Kidney epithelial cell (primary cell): Measurements from ENCODE around the gene DENND2D. TPM values are rescaled to one million over a fixed set of nuclear protein-coding genes. Genes with fewer than 3 reads are reported as not detected.

Experiments
- DNase-seq: peaks from one replicate; pipeline ENCODE4 v3.0.0-alpha.2; 2010; ENCODE audit warnings: low read depth
- H3K27me3 ChIP-seq: 2 replicates; pipeline ENCODE4 v1.6.0; 2011; ENCODE audit warnings: low read length; ENCODE audit not compliant: control insufficient read depth, insufficient read depth
- H3K36me3 ChIP-seq: 2 replicates; pipeline ENCODE4 v1.5.1; 2011; ENCODE audit warnings: low read length; ENCODE audit not compliant: control insufficient read depth, insufficient read depth
- H3K4me3 ChIP-seq: 2 replicates; pipeline ENCODE4 v1.5.1; 2011; ENCODE audit warnings: low read depth, mild to moderate bottlenecking, control low read depth, low read length
- total RNA-seq: library from RNA; depleted of rRNA; stranded (reverse); fragments of >200 nt; gene quantifications from 2 replicates; pipeline ENCODE4 v1.2.3, GENCODE V29; 2015
- TF ChIP-seq, protein P1 (sequence below): IDR thresholded peaks from 2 replicates; pipeline ENCODE4 v1.5.1; 2011; ENCODE audit warnings: mild to moderate bottlenecking, moderate library complexity, low read length, control low read depth, inconsistent platforms; ENCODE audit not compliant: insufficient read depth, poor library complexity, severe bottlenecking

Gene DENND2D
- total RNA-seq, 1 donor from 2014 or later = 13.2 TPM

DNA sequence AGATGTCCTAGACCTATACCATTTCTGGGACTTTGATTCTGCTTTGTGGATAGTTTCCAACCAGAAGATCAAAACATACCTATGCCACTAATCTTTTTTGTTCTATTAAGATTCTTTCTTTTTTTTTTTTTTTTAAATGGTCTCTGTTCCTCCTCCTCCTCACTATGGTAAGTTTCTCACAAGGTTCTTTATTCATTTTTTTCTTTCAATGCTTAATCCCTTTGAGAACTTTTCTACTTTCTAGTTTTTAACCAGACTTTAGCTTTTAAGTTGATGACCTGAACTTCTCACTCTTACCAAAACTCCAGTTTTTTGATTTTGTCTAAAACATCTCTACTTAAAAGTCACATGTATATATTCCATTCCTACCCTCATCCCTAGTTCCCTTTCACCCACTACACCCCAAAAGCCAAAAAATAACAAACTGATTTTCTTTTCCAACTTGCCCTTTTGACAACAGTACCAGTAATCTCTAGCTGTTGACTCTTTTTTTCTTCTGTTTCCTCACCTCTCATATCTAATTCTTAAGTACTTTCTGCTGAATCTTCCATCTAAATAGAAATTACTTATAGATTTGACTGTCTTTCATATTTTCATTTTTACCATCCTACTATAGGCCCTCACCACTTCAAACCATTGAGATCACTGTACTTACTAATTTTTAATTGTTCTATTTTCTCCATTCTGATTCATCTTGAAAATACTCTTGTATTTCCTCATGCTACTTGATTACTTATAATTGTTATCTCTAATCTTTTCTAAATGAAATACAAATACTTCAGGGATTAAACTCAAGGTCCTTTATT, 54.3 kb downstream of the DENND2D start:
- no peak for DNase-seq
- Histone ChIP-seq H3K36me3 (no peaks in the 10 kb centered on the region), H3K27me3 (no peaks in the 10 kb centered on the region), H3K4me3 (no peak overlapping the region)
- TF ChIP-seq, protein P1, sequence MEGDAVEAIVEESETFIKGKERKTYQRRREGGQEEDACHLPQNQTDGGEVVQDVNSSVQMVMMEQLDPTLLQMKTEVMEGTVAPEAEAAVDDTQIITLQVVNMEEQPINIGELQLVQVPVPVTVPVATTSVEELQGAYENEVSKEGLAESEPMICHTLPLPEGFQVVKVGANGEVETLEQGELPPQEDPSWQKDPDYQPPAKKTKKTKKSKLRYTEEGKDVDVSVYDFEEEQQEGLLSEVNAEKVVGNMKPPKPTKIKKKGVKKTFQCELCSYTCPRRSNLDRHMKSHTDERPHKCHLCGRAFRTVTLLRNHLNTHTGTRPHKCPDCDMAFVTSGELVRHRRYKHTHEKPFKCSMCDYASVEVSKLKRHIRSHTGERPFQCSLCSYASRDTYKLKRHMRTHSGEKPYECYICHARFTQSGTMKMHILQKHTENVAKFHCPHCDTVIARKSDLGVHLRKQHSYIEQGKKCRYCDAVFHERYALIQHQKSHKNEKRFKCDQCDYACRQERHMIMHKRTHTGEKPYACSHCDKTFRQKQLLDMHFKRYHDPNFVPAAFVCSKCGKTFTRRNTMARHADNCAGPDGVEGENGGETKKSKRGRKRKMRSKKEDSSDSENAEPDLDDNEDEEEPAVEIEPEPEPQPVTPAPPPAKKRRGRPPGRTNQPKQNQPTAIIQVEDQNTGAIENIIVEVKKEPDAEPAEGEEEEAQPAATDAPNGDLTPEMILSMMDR = no peak

DNA sequence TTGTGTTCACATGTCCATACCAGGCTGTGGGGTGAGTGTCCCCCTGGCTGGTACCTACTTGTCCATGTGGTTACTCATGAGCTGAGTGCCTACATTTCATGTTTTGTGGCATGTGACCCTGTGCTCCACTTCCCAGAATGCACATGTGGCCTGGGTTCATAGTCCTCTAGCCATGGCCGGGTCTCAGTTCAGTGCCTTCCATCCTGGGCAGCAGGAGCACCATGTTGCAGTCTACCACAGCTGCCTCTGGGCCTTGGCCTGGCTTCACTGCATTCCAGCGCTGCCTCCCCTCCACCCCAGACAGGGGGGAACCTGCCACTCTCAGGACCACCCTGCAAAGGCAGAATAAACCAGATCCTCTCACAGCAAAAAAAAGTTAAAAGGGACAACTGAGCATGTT, 54.9 kb downstream of the DENND2D start:
- no peak for DNase-seq
- Histone ChIP-seq H3K36me3 (no peaks in the 10 kb centered on the region), H3K27me3 (no peaks in the 10 kb centered on the region), H3K4me3 (no peak overlapping the region)
- TF ChIP-seq, protein P1 = no peak

DNA sequence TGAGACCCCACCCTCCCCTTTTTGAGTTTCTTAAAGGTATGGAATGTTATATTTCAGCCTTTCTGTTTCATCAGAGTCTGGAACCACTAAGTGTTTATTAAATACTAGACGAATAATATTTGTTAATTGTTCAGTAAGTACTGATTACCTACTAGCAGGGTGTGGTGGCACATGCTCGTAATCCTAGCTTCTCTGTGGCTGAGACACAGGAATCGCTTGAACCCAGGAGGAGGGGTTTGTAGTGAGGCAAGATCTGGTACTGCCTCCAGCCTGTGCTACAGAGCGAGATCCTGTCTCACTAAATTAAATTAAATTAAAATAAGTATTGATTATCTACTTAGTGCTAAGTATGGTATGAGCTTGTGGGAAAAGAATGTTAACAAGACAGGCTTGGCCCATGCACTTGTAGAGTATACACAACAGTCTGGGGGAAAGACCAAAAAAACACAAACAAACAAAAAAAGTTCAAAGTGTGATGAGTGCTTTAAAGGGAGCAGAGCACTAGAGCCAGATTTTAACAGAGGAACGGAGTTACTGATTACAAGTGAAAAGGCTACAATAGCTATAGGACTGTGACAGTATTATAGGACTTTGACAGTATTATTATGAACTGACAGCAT, 58.0 kb downstream of the DENND2D start:
- Histone ChIP-seq H3K27me3 (no peaks in the 10 kb centered on the region), H3K4me3 (no peak overlapping the region), H3K36me3 (no peaks in the 10 kb centered on the region)
- TF ChIP-seq, protein P1 = no peak
- DNase-seq = no peak

DNA sequence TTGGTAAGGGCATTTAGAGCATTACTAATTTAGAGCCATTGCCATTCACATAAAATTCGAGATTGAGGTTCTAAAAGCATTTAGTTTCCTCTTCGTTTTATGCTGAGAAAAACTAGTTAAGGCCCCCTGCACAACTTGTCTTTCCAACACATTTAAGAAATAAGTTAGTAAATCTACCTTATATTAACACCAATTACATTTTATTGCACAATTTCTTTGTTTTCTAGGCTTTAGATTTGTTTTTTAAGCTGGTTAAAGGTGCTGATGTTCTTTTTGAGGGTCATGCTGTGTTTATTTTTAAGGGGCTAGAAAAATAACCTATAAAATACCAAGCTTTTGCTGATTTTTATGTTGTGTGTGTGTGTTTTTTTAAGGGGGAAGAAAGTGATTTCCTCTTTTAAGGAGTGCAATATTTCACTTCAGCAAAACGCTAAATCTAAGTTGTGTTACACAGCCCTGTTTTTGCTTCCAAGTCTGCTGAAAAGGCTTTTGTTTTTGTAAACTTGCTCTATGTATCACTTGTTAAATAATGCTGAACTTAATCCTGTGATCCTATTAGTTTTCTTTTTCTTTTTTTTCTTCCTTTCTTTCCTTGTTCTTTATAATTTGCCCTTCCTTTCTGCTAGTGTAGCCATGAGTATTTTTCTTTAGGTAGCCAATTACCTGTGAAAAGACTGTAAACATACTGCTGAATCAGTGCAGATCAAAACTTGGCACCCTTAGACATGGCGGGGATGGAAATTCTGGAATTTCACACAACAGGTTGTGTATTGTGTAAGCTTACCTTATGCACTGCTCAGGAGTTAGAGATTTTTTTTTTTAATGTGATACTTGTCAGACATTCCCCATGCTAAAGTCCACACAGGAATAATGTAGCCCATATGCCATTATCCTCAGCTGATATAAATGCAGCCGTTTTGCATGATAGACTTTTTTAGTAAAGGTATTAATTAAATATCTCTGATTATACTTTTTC, 58.9 kb downstream of the DENND2D start:
- Histone ChIP-seq H3K4me3 (peak overlapping the region; percentile 98), H3K27me3 (no peaks in the 10 kb centered on the region), H3K36me3 (no peaks in the 10 kb centered on the region)
- TF ChIP-seq, protein P1 = no peak
- DNase-seq = no peak

DNA sequence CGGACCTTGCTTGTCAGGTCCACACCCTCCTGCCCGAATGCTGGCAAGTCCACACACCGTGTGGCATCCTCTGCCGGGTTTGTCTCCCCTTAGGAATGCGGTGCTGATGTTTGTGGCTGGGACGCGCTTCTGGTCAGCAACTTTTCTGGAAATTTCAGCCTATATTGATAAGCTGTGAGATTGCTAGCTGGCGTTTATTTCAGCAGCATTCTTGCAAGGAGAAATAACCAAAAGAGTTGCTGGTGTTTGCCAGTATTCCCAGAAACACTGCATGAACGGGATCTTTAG, 59.8 kb downstream of the DENND2D start:
- H3K27me3 ChIP-seq = no peaks in the 10 kb centered on the region
- peak; percentile 14 for DNase-seq
- TF ChIP-seq, protein P1 = no peak
- H3K4me3 ChIP-seq = peak overlapping the region; percentile 98
- no peaks in the 10 kb centered on the region for H3K36me3 ChIP-seq
